ENCODE data around the gene TMIGD1. TPM values are rescaled to one million over a fixed set of nuclear protein-coding genes. Genes with fewer than 3 reads are reported as not detected.

Gene TMIGD1
- total RNA-seq, 1 experiment from 2014 or later = not detected

- no peaks in the 10 kb centered on the region for H3K9me3 ChIP-seq (ENCODE audit: control insufficient read depth in 1 of 2, insufficient read depth in 1 of 2, low read depth in 1 of 2, low read length in 2 of 2)
- no peaks in the 10 kb centered on the region for H3K9me2 ChIP-seq (ENCODE audit: insufficient read depth)
- no peak overlapping the region for H3K4me2 ChIP-seq (ENCODE audit: low read length)
- no peak overlapping the region for H3K27ac ChIP-seq (ENCODE audit: low read depth, low read length)
- ChIA-PET POLR2A (no interaction called here), RAD21 (ENCODE audit: low non-redundant PET in 1 of 2, low total read pairs in 2 of 2, uncharacterized antibody in 2 of 2, unreplicated experiment in 2 of 2) (no interaction called here), CTCF (no interaction called here)
- ATAC-seq = no peak
- peaks cover 5 to 14% of the 10 kb centered on the region in 2 experiments; a peak in 2 of 4 replicates for H3K36me3 ChIP-seq (ENCODE audit: control insufficient read depth in 1 of 2, insufficient read depth in 2 of 2, low read length in 2 of 2)
- BruUV-seq (replicated peaks) = no TSS peak
- TF ChIP-seq ELF1 (IDR thresholded peaks at IDR 0.05; ENCODE audit: borderline replicate concordance, low read depth) (no peak), EZH2 (IDR thresholded peaks at IDR 0.05) (no peak), ZNF274 (IDR thresholded peaks at IDR 0.05; ENCODE audit: low read depth, low read length) (no peak), SRF (IDR thresholded peaks at IDR 0.05; ENCODE audit: low read depth) (no peak), ZFX (IDR thresholded peaks at IDR 0.05) (no peak), SIN3A (IDR thresholded peaks at IDR 0.05; ENCODE audit: low read depth) (no peak), FOSL1 (IDR thresholded peaks at IDR 0.05; ENCODE audit: low read depth) (no peak), EGR1 (IDR thresholded peaks at IDR 0.05; ENCODE audit: low read depth) (no peak), POLR2AphosphoS5 (IDR thresholded peaks at IDR 0.05; ENCODE audit: low read depth, low read length) (no peak), POLR2A (IDR thresholded peaks at IDR 0.05; ENCODE audit: borderline replicate concordance, extremely low read depth, insufficient read depth, insufficient read length) (no peak), MAX (IDR thresholded peaks at IDR 0.05) (no peak), CTCF (IDR thresholded peaks at IDR 0.05 in 2 of 3, conservative IDR thresholded peaks at IDR 0.05 in 1 of 3; ENCODE audit: borderline replicate concordance in 1 of 3, insufficient read depth in 1 of 3, low read depth in 2 of 3, low read length in 2 of 3) (no peak), CBX3 (IDR thresholded peaks at IDR 0.05; ENCODE audit: low read depth) (no peak), EZH2phosphoT487 (IDR thresholded peaks at IDR 0.05; ENCODE audit: borderline replicate concordance) (no peak), RAD21 (IDR thresholded peaks at IDR 0.05; ENCODE audit: low read depth) (no peak), ATF3 (IDR thresholded peaks at IDR 0.05) (no peak), SP1 (IDR thresholded peaks at IDR 0.05; ENCODE audit: low read depth) (no peak), TCF7L2 (IDR thresholded peaks at IDR 0.05; ENCODE audit: borderline replicate concordance, extremely low read depth, insufficient read depth, insufficient read length) (no peak), YY1 (IDR thresholded peaks at IDR 0.05; ENCODE audit: extremely low read depth, insufficient replicate concordance, low read depth, low read length) (no peak)
- TF ChIP-seq, protein P1, sequence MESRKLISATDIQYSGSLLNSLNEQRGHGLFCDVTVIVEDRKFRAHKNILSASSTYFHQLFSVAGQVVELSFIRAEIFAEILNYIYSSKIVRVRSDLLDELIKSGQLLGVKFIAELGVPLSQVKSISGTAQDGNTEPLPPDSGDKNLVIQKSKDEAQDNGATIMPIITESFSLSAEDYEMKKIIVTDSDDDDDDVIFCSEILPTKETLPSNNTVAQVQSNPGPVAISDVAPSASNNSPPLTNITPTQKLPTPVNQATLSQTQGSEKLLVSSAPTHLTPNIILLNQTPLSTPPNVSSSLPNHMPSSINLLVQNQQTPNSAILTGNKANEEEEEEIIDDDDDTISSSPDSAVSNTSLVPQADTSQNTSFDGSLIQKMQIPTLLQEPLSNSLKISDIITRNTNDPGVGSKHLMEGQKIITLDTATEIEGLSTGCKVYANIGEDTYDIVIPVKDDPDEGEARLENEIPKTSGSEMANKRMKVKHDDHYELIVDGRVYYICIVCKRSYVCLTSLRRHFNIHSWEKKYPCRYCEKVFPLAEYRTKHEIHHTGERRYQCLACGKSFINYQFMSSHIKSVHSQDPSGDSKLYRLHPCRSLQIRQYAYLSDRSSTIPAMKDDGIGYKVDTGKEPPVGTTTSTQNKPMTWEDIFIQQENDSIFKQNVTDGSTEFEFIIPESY (IDR thresholded peaks at IDR 0.05; ENCODE audit: extremely low read depth, insufficient replicate concordance, low read length) = no peak
- no peak overlapping the region for H2AFZ ChIP-seq (ENCODE audit: low read depth, low read length, poor library complexity, severe bottlenecking)
- peaks cover 49% of the 10 kb centered on the region for H3K79me2 ChIP-seq (ENCODE audit: insufficient read depth, low read length)
- H4K20me1 ChIP-seq (ENCODE audit: insufficient read depth) = peaks cover 7% of the 10 kb centered on the region; the same call in 1 of the 2 replicates
- no peak for DNase-seq (ENCODE audit: low read depth, low spot score)
- no peaks in the 10 kb centered on the region for H3K27me3 ChIP-seq (ENCODE audit: insufficient read depth, low read length)
- peaks cover 5 to 17% of the 10 kb centered on the region in 2 experiments; a peak in 3 of 4 replicates for H3K4me1 ChIP-seq (ENCODE audit: control insufficient read depth in 1 of 2, insufficient read depth in 2 of 2, low read length in 2 of 2)
- no peak overlapping the region for H3K4me3 ChIP-seq (replicated peaks in 1 of 2; ENCODE audit: low read depth in 1 of 2, low read length in 2 of 2)
- intact Hi-C loops (cut with micrococcal nuclease) = no loop called here
- no peak overlapping the region for H3K9ac ChIP-seq (ENCODE audit: low read length)
Observed at GRCh38 chr17:30382345-30382744, 48.5 kb upstream of the TMIGD1 start.
